Measurements from ENCODE around the gene LRP5.
"Not testable (repeated sequence)": the region's sequence is repeated elsewhere in the genome, so short reads cannot be mapped to it uniquely, and the experiment has no call there.

Gene LRP5

DNA sequence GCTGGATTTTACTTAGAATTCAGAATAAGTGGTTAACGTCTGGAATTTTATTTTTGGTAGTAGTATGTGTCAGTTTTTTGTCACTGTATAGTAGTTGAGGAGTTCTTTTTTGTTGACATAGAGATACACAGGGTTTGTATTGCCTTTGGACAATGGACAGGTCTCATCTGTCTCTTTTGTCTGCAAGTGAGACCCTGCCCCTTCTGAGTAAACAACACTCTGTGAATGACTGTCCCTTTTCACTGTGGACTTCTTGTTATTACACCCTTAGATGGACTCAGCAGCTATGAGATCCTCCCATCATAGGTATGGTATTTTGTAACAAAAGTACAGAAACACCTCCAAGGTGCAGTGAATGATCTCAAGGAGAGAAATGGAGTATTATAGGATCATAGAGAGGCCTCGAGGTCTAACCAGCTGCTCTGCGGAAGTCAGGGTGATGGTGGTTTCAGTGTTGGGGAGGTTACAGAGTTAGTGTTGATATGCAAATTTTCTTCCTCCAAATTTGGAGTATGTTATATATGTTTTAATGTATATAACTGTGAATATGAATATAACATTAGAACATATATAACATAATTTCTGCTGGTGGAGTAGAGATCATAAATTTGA is 155.9 kb downstream of the LRP5 start:
- ATAC-seq: no peak
- DNase-seq: no peak
- Mint-ChIP-seq H3K27ac (peak overlapping the region; percentile 37), H3K27me3 (no peaks in the 10 kb centered on the region), H3K36me3 (ENCODE audit: low read depth) (peaks cover 23% of the 10 kb centered on the region), H3K4me3 (peak overlapping the region; percentile 6), H3K9me3 (no peaks in the 10 kb centered on the region), H3K4me1 (peaks cover 94% of the 10 kb centered on the region)

GRCh38 chr11:68469122-68469521 is 156.7 kb downstream of the LRP5 start:
- Mint-ChIP-seq H3K4me1 (peaks cover 93% of the 10 kb centered on the region), H3K4me3 (no peak overlapping the region), H3K9me3 (no peaks in the 10 kb centered on the region), H3K27ac (no peak overlapping the region), H3K27me3 (no peaks in the 10 kb centered on the region), H3K36me3 (ENCODE audit: low read depth) (peaks cover 30% of the 10 kb centered on the region)
- DNase-seq (no peak), ATAC-seq (no peak)

DNA sequence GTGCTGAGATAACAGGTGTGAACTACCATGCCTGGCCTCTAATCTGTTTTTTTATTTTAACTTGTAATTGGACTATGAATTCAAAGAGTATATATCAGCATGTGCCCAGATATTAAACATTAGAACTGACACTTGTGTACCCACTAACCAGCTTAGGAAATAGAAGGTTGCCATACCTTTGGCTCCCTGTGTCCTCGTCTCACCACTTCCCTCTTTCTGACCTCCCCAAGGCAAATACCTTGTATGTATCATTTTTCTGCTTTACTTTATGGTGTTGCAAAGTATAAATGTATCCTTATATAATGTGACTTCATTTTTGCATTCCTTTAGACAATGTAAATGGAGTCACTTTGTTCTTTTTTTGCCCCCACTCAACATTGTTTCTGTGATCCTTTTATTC is 157.3 kb downstream of the LRP5 start:
- Mint-ChIP-seq H3K27ac (peak overlapping the region; percentile 45), H3K4me3 (no peak overlapping the region), H3K9me3 (no peaks in the 10 kb centered on the region), H3K36me3 (ENCODE audit: low read depth) (peaks cover 34% of the 10 kb centered on the region), H3K27me3 (no peaks in the 10 kb centered on the region), H3K4me1 (peaks cover 93% of the 10 kb centered on the region)
- DNase-seq (no peak), ATAC-seq (no peak)

DNA sequence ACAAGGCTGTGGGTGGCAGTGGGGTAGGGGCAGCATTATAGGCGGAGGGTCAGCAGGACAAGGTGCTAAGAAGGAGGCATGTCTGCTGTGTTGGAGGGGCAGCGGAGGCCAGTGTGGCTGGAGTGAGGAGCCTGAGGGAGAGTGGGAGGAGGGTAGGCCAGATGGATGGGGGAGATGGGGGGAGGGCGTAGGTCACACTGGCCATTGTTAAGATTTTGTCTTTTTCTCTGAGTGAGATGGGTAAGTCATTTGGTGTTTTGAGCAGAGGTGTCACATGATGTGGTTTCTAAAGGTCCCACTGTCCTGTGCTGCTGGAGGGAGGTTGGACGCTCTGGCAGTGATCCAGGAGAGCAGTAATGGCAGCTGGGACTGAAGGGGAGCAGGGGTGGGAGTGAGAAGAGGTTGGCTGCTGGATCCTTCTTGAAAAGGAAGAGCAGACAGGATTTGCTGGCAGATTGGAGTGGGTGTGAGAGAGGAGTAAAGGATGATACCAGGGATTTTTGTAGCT is 158.0 kb downstream of the LRP5 start:
- Mint-ChIP-seq H3K27ac (peak overlapping the region; percentile 24), H3K4me3 (no peak overlapping the region), H3K36me3 (ENCODE audit: low read depth) (peaks cover 39% of the 10 kb centered on the region), H3K4me1 (peaks cover 89% of the 10 kb centered on the region), H3K9me3 (no peaks in the 10 kb centered on the region), H3K27me3 (no peaks in the 10 kb centered on the region)
- DNase-seq (no peak), ATAC-seq (no peak)

DNA sequence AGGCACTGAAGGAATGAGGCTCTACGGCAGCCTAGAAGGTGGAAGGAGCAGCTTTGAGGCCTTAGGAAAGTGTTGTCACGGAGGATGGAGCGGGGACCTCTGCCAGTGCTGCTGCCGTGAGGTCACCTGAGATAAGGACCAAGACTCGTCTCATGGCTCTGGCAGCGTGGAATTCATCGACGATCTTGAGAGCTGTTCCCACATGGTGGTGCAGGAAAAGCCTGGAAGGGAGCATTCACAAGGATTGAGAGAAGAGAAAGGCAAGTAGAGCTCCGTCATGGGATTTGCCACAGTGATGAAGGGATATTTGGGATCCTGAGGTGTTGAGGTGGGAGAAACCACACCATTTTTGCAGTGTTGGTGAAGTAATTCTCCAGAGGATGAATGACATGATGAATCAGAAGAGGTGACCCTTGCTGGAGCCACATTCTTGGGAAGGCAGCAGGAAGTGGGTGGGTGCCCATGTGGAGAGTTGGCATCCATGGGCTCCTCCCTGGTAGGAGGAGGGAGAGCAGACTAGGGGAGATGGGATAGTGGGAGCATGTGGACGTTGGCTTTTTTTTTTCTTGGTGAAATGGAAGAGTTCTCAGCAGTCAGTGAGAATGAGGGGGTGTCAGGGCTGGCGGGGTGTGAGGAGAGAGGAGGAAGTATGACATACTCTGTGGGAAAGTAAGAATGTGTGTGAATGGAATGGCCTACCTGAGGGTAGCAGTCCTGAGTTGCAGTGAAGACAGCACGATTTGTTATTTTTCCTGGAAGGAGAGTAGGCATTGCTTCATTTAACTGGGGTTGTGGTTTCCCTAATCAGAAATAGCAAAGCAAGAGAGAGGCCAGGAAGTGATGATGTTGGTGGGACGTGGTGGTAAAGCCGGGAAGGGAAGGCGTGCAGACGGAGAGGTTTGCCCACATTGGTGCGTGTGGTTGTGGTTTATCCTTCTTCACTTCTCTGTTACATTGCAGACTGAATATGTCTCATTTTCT is 159.3 kb downstream of the LRP5 start:
- H3K27ac Mint-ChIP-seq: peak overlapping the region; percentile 89
- peak overlapping the region; percentile 69 for H3K4me3 Mint-ChIP-seq
- peaks cover 79% of the 10 kb centered on the region for H3K4me1 Mint-ChIP-seq
- ATAC-seq (peak; percentile 87), DNase-seq (peak; percentile 62)
- H3K9me3 Mint-ChIP-seq: no peaks in the 10 kb centered on the region
- peaks cover 38% of the 10 kb centered on the region for H3K36me3 Mint-ChIP-seq (ENCODE audit: low read depth)
- no peaks in the 10 kb centered on the region for H3K27me3 Mint-ChIP-seq

DNA sequence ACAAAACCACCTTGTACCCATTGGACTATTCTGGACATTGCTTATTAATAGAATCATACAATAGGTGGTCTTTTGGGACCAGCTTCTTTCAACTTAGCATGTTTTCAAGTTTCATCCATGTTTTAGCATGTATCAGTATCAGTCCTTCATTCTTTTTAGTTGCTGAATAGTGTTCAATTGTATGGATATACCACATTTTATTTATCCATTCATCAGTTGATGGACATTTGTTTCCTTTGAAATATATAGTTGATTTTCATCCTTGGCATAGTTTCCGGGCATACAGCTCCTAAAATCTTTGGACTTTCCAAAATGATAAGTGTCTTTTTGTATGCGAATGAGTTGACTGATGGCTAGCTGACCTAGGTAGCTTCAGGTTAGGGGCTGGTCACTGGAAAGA is 160.4 kb downstream of the LRP5 start:
- no peak overlapping the region for H3K4me3 Mint-ChIP-seq
- peak overlapping the region; percentile 70 for H3K27ac Mint-ChIP-seq
- DNase-seq (no peak), ATAC-seq (no peak)
- H3K9me3 Mint-ChIP-seq: no peaks in the 10 kb centered on the region
- peaks cover 42% of the 10 kb centered on the region for H3K36me3 Mint-ChIP-seq (ENCODE audit: low read depth)
- H3K4me1 Mint-ChIP-seq: peaks cover 75% of the 10 kb centered on the region
- H3K27me3 Mint-ChIP-seq: no peaks in the 10 kb centered on the region

GRCh38 chr11:68473693-68474092 is 161.3 kb downstream of the LRP5 start:
- H3K4me1 Mint-ChIP-seq: peaks cover 70% of the 10 kb centered on the region
- peaks cover 46% of the 10 kb centered on the region for H3K36me3 Mint-ChIP-seq (ENCODE audit: low read depth)
- no peaks in the 10 kb centered on the region for H3K9me3 Mint-ChIP-seq
- ATAC-seq (no peak), DNase-seq (no peak)
- no peak overlapping the region for H3K4me3 Mint-ChIP-seq
- H3K27me3 Mint-ChIP-seq: no peaks in the 10 kb centered on the region
- H3K27ac Mint-ChIP-seq: peak overlapping the region; percentile 70

DNA sequence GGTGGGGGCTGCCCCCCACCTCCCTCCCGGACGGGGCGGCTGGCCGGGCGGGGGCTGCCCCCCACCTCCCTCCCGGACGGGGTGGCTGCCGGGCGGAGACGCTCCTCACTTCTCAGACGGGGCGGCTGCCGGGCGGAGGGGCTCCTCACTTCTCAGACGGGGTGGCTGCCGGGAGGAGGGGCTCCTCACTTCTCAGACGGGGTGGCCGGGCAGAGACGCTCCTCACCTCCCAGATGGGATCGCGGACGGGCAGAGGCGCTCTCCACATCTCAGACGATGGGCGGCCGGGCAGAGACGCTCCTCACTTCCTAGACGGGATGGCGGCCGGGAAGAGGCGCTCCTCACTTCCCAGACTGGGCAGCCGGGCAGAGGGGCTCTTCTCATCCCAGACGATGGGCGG is 163.2 kb downstream of the LRP5 start:
- not testable (repeated sequence) for H3K9me3 Mint-ChIP-seq, ATAC-seq, H3K27ac Mint-ChIP-seq, H3K4me3 Mint-ChIP-seq, H3K27me3 Mint-ChIP-seq, DNase-seq
- peaks cover 58% of the 10 kb centered on the region for H3K36me3 Mint-ChIP-seq (ENCODE audit: low read depth)
- H3K4me1 Mint-ChIP-seq: peaks cover 66% of the 10 kb centered on the region

GRCh38 chr11:68479390-68479789 is 167.0 kb downstream of the LRP5 start:
- Mint-ChIP-seq H3K36me3 (ENCODE audit: low read depth) (peaks cover 46% of the 10 kb centered on the region), H3K4me1 (peaks cover 61% of the 10 kb centered on the region), H3K9me3 (no peaks in the 10 kb centered on the region), H3K27me3 (no peaks in the 10 kb centered on the region), H3K4me3 (no peak overlapping the region), H3K27ac (no peak overlapping the region)
- ATAC-seq (no peak), DNase-seq (no peak)

- Mint-ChIP-seq H3K9me3 (no peaks in the 10 kb centered on the region), H3K27ac (no peak overlapping the region), H3K36me3 (ENCODE audit: low read depth) (peaks cover 40% of the 10 kb centered on the region), H3K4me1 (peaks cover 60% of the 10 kb centered on the region), H3K4me3 (no peak overlapping the region), H3K27me3 (no peaks in the 10 kb centered on the region)
- DNase-seq (no peak), ATAC-seq (no peak)
Measured at GRCh38 chr11:68480193-68480592, 167.8 kb downstream of the LRP5 start.

GRCh38 chr11:68480852-68481510 is 168.6 kb downstream of the LRP5 start:
- ATAC-seq: no peak
- no peak for DNase-seq
- no peaks in the 10 kb centered on the region for H3K9me3 Mint-ChIP-seq
- H3K4me3 Mint-ChIP-seq: no peak overlapping the region
- H3K4me1 Mint-ChIP-seq: peaks cover 64% of the 10 kb centered on the region
- no peaks in the 10 kb centered on the region for H3K27me3 Mint-ChIP-seq
- peaks cover 40% of the 10 kb centered on the region for H3K36me3 Mint-ChIP-seq (ENCODE audit: low read depth)
- no peak overlapping the region for H3K27ac Mint-ChIP-seq

DNA sequence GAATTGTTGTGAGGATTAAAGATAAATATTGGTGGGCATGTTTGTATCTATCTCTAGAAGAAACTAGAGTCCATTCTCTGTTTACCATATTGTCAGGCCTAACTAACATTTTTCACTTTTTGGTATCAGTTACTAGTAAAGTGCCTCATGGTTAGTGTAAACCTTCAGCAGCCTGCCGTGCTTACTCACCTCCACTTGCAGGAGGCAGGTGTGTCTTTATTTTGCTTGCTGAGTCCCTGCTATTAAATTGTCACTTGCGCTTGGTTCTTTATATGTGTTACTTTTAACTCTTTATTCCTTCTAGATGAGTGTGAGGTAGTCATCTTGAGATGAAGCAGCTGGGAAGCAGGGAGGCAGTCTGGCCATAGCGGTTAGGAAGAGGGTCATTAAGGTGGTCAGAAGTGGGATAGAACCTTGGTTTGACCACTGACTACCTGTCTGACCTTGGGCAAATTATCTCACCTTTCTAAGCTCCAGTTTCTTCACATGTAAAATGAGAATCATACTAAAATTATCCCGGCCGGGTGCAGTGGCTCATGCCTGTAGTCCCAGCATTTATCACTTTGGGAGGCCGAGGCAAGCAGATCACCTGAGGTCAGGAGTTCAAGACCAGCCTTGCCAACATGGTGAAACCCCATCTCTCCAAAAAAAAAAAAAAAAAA is 169.3 kb downstream of the LRP5 start:
- Mint-ChIP-seq H3K27ac (no peak overlapping the region), H3K4me3 (no peak overlapping the region), H3K36me3 (ENCODE audit: low read depth) (peaks cover 41% of the 10 kb centered on the region), H3K9me3 (no peaks in the 10 kb centered on the region), H3K4me1 (peaks cover 70% of the 10 kb centered on the region), H3K27me3 (no peaks in the 10 kb centered on the region)
- no peak for DNase-seq
- ATAC-seq: no peak

GRCh38 chr11:68488623-68489022 is 176.2 kb downstream of the LRP5 start:
- Mint-ChIP-seq H3K4me1 (peaks cover 72% of the 10 kb centered on the region), H3K9me3 (no peaks in the 10 kb centered on the region), H3K27ac (no peak overlapping the region)

DNA sequence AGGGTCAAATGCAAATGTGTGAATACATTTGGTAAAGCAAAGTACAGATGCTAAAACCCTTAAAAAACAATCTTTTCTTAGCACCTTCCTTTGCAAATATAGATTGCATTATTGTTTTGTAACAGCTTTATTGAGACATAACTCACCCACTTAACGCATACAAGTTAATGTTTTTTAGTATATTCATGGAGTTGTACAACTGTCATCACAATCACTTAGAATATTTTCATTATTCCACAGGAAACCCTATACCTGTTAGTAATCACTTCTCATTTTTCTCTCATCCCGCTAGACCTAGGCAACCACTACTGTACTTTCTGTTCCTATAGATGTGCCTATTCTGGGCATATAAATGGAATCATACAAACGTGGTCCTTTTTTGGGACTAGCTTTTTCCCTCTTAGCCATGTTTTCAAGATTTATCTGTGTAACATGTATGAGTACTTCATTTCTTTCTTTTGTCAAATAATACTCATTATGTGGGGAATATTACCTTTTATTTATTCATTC is 182.9 kb downstream of the LRP5 start:
- DNase-seq (no peak), ATAC-seq (no peak)
- Mint-ChIP-seq H3K4me1 (peaks cover 77% of the 10 kb centered on the region), H3K4me3 (no peak overlapping the region), H3K36me3 (ENCODE audit: low read depth) (peaks cover 8% of the 10 kb centered on the region), H3K9me3 (no peaks in the 10 kb centered on the region), H3K27ac (peak overlapping the region; percentile 20), H3K27me3 (no peaks in the 10 kb centered on the region)

More at GRCh38 chr11:68488623-68489022, 176.2 kb downstream of the LRP5 start:
- Mint-ChIP-seq H3K27me3 (no peaks in the 10 kb centered on the region), H3K4me3 (no peak overlapping the region), H3K36me3 (ENCODE audit: low read depth) (peaks cover 21% of the 10 kb centered on the region)
- no peak for DNase-seq
- no peak for ATAC-seq
